Measurements from ENCODE around the gene MIB2.

The MIB2 gene

GRCh38 chr1:1677718-1678580 is 62.6 kb downstream of the MIB2 start:
- peak; percentile 27 to 52 for DNase-seq (ENCODE audit: extremely low read depth in 1 of 2, low read depth in 1 of 2)

DNA sequence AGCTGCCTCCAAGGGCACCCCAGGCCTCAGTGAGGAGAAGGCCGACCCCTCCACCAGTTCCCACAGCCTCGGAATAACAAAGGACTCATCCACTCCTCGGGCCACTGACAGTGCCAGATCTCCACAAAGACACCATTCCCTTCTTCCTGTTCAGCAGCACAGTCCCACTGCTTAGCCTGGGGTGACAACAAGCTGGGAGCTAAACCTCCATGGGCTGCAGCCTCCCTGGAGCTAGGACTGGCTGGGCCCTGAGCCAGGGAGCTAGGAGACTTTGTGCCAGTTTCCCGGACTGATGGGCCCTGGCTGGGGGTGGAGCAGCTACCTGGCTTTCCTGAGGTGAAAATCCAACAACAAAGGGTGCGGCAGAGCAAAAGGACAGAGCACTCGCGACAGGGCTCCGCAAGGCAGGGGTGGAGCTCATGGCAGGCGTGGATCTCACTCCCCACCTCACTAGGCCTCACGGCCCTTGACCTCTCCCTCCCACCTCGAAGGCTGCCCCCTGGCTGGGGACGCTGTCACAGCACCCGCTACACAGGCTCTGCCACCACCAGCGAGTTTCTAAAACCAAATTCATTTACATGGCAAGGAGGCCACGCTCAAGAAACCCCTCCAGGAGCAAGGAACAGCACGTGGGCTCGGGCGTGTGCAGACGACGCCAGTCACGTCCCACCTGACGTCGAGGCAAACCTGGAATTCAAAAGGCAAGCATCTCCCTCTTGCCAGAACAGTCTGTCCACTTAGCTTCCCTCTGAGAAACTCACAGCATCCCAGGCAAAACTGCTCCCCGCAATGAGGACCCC is 63.5 kb downstream of the MIB2 start:
- DNase-seq (ENCODE audit: extremely low read depth in 1 of 2, low read depth in 1 of 2), result peak in 1 of 2 donors; percentile 59

All from stimulated activated CD8-positive, alpha-beta memory T cell treated with anti-CD3 and anti-CD28 coated beads, Interleukin-7, amount 100 ng/mL, for 48 hours (primary cell).